HCT116 (cell line): Measurements from ENCODE around the gene AADAT. TPM values are rescaled to one million over a fixed set of nuclear protein-coding genes. Genes with fewer than 3 reads are reported as not detected.

Source experiments
- ATAC-seq: fragments of 200-7000 bp; cut with Tn5 transposase; 2 replicates; pipeline ENCODE4 v1.9.1; 2020; ENCODE audit warnings: mild to moderate bottlenecking, moderate library complexity
- BruUV-seq: library from RNA; stranded (reverse); fragments of 400-500 nt; replicated peaks from 2 replicates; lab custom pipeline; 2021; lab: Mats Ljungman, UMichigan
- CTCF ChIA-PET: fragments of 300-600 bp; sonication (Branson Sonifier 250); formaldehyde crosslinking; loops from one replicate; lab custom pipeline; 2021; ENCODE audit warnings: antibody characterized with exemption; lab: Charles Lee
- POLR2A ChIA-PET: fragments of 300-600, 350-600 bp; sonication (Branson Sonifier 250); formaldehyde crosslinking; loops from one replicate; lab custom pipeline; 2021; ENCODE audit warnings: antibody characterized with exemption; lab: Charles Lee
- RAD21 ChIA-PET, 2 experiments: fragments of 300-600 bp; sonication (Branson Sonifier 250); formaldehyde crosslinking; loops; one replicate each; lab custom pipeline; 2023; ENCODE audit warnings: low total read pairs in 2 of 2; ENCODE audit not compliant: uncharacterized antibody in 2 of 2, unreplicated experiment in 2 of 2, low non-redundant PET in 1 of 2; lab: Charles Lee
- DNase-seq: peaks from one replicate; pipeline ENCODE4 v3.0.0-alpha.2; 2010; ENCODE audit warnings: low read depth, low spot score
- H2AFZ ChIP-seq: fragments of 200-600 bp; shearing (Covaris generic), sonication (generic); 2 replicates; pipeline ENCODE4 v1.6.1; 2017; ENCODE audit warnings: low read depth, mixed run types, mixed read lengths, antibody characterized with exemption, low read length; ENCODE audit not compliant: poor library complexity, severe bottlenecking
- H3K27ac ChIP-seq: 2 replicates; pipeline ENCODE4 v1.5.1; 2012; ENCODE audit warnings: low read depth, low read length
- H3K27me3 ChIP-seq: fragments of 200-600 bp; sonication (generic); 2 replicates; pipeline ENCODE4 v1.6.1; 2016; ENCODE audit warnings: mixed run types, low read length, mixed read lengths; ENCODE audit not compliant: insufficient read depth
- H3K36me3 ChIP-seq, 2 experiments: fragments of 200-500 bp in 1 of 2; fragments of 200-600 bp in 1 of 2; sonication (Bioruptor generic) in 1 of 2; sonication (generic) in 1 of 2; 2 replicates each; pipeline versions ENCODE4 v1.5.1 to v1.6.1; 2014 to 2016; ENCODE audit warnings: low read length in 2 of 2, inconsistent platforms in 1 of 2, mixed read lengths in 1 of 2, mixed run types in 1 of 2; ENCODE audit not compliant: insufficient read depth in 2 of 2, control insufficient read depth in 1 of 2
- H3K4me1 ChIP-seq, 2 experiments: fragments of 200-600 bp in 1 of 2; sonication (generic) in 1 of 2; 2 replicates each; pipeline versions ENCODE4 v1.5.1 to v1.6.1; 2012 to 2017; ENCODE audit warnings: low read length in 2 of 2, inconsistent platforms in 1 of 2, mild to moderate bottlenecking in 1 of 2, mixed read lengths in 1 of 2, mixed run types in 1 of 2, moderate library complexity in 1 of 2; ENCODE audit not compliant: insufficient read depth in 2 of 2, control insufficient read depth in 1 of 2
- H3K4me2 ChIP-seq: fragments of 200-600 bp; sonication (generic); 2 replicates; pipeline ENCODE4 v1.6.1; 2017; ENCODE audit warnings: mixed run types, low read length, mixed read lengths
- H3K4me3 ChIP-seq, 2 experiments: fragments of 200-600 bp in 1 of 2; sonication (generic) in 1 of 2; replicated peaks in 1 of 2; 2 replicates each; pipeline ENCODE4 v1.5.1; 2011 to 2016; ENCODE audit warnings: low read length in 2 of 2, control low read depth in 1 of 2, low read depth in 1 of 2, mild to moderate bottlenecking in 1 of 2, mixed read lengths in 1 of 2, mixed run types in 1 of 2
- H3K79me2 ChIP-seq: fragments of 200-600 bp; sonication (generic); 2 replicates; pipeline ENCODE4 v1.6.1; 2017; ENCODE audit warnings: mild to moderate bottlenecking, mixed run types, low read length, moderate library complexity, mixed read lengths; ENCODE audit not compliant: insufficient read depth
- H3K9ac ChIP-seq: fragments of 200-600 bp; sonication (generic); 2 replicates; pipeline ENCODE4 v1.6.1; 2016; ENCODE audit warnings: low read length, mixed read lengths
- H3K9me2 ChIP-seq: fragments of 200-600 bp; sonication (generic), shearing (Covaris generic); 2 replicates; pipeline ENCODE4 v1.6.1; 2017; ENCODE audit warnings: mixed run types, mild to moderate bottlenecking, moderate library complexity; ENCODE audit not compliant: insufficient read depth
- H3K9me3 ChIP-seq, 2 experiments: fragments of 200-500 bp in 1 of 2; fragments of 200-600 bp in 1 of 2; sonication (Bioruptor generic) in 1 of 2; sonication (generic) in 1 of 2; 2 replicates each; pipeline ENCODE4 v1.6.1; 2014 to 2017; ENCODE audit warnings: low read length in 2 of 2, mixed read lengths in 2 of 2, inconsistent platforms in 1 of 2, low read depth in 1 of 2, mild to moderate bottlenecking in 1 of 2, mixed run types in 1 of 2, moderate library complexity in 1 of 2; ENCODE audit not compliant: control insufficient read depth in 1 of 2, insufficient read depth in 1 of 2
- H4K20me1 ChIP-seq: fragments of 200-600 bp; sonication (generic), shearing (Covaris generic); 2 replicates; pipeline ENCODE4 v1.6.1; 2017; ENCODE audit warnings: mixed run types, mild to moderate bottlenecking, moderate library complexity; ENCODE audit not compliant: insufficient read depth
- ATF3 ChIP-seq: IDR thresholded peaks from 2 replicates; pipeline ENCODE4 v1.6.1; 2012
- CBX3 ChIP-seq: IDR thresholded peaks from 2 replicates; pipeline ENCODE4 v1.6.1; 2012; ENCODE audit warnings: low read depth
- CEBPB ChIP-seq: IDR thresholded peaks from 2 replicates; pipeline ENCODE4 v1.6.1; 2012; ENCODE audit warnings: low read depth
- EGR1 ChIP-seq: IDR thresholded peaks from 2 replicates; pipeline ENCODE4 v1.6.1; 2012; ENCODE audit warnings: low read depth
- EZH2 ChIP-seq: fragments of 200-600 bp; sonication (generic); IDR thresholded peaks from 2 replicates; pipeline ENCODE4 v1.6.1; 2017; ENCODE audit warnings: antibody characterized with exemption, mixed run types
- POLR2AphosphoS5 ChIP-seq: IDR thresholded peaks from 2 replicates; pipeline ENCODE4 v1.6.1; 2011; ENCODE audit warnings: mild to moderate bottlenecking, low read depth, low read length, moderate library complexity
- RAD21 ChIP-seq: IDR thresholded peaks from 2 replicates; pipeline ENCODE4 v1.6.1; 2012; ENCODE audit warnings: low read depth, mild to moderate bottlenecking
- SIN3A ChIP-seq: IDR thresholded peaks from 2 replicates; pipeline ENCODE4 v1.6.1; 2012; ENCODE audit warnings: low read depth
- SP1 ChIP-seq: IDR thresholded peaks from 2 replicates; pipeline ENCODE4 v1.6.1; 2012; ENCODE audit warnings: low read depth
- SRF ChIP-seq: IDR thresholded peaks from 2 replicates; pipeline ENCODE4 v1.6.1; 2012; ENCODE audit warnings: low read depth
- ZFX ChIP-seq: fragments of 450-650 bp; IDR thresholded peaks from 2 replicates; pipeline ENCODE4 v1.6.1; 2017
- ZNF274 ChIP-seq: fragments of 200-500 bp; sonication (Bioruptor generic); IDR thresholded peaks from 2 replicates; pipeline ENCODE4 v1.6.1; 2014; ENCODE audit warnings: mild to moderate bottlenecking, low read depth, low read length, inconsistent platforms
- intact Hi-C: fragments of 100-400 bp; cut with micrococcal nuclease; formaldehyde crosslinking; loops from 2 replicates; pipeline ENCODE4 v1.10.0; 2022
- total RNA-seq: library from RNA; stranded (reverse); gene quantifications from one replicate; pipeline ENCODE4 v1.2.1, GENCODE V29; 2021; ENCODE audit not compliant: unreplicated experiment
- TF ChIP-seq, protein P1 (sequence below): IDR thresholded peaks from 2 replicates; pipeline ENCODE4 v1.6.1; 2011; ENCODE audit warnings: mild to moderate bottlenecking, low read length, moderate library complexity; ENCODE audit not compliant: insufficient replicate concordance; ENCODE audit errors: extremely low read depth
- TF ChIP-seq, protein P2 (sequence below), 3 experiments: fragments of 200-600 bp in 1 of 3; sonication (generic) in 1 of 3; IDR thresholded peaks in 2 of 3; conservative IDR thresholded peaks in 1 of 3; 2 replicates each; pipeline ENCODE4 v1.5.1; 2012 to 2017; ENCODE audit warnings: low read depth in 2 of 3, low read length in 2 of 3, antibody characterized with exemption in 1 of 3, borderline replicate concordance in 1 of 3, control low read depth in 1 of 3, mild to moderate bottlenecking in 1 of 3, mixed read lengths in 1 of 3, mixed run types in 1 of 3, moderate library complexity in 1 of 3; ENCODE audit not compliant: insufficient read depth in 1 of 3

Gene AADAT
- total RNA-seq, 1 experiment from 2014 or later, result 15.4 TPM

- ATAC-seq (no peak), DNase-seq (no peak)
- H3K27me3 ChIP-seq, result 0 out of 2 replicates have a peak, but pooled peaks cover 2% of the 10 kb centered on the region
- H3K4me2 ChIP-seq, result no peak overlapping the region
- RAD21 ChIA-PET, result no interaction called here
- BruUV-seq, result no TSS peak
- no peak overlapping the region for H3K27ac ChIP-seq
- H3K79me2 ChIP-seq, result peaks cover 5% of the 10 kb centered on the region
- no peaks in the 10 kb centered on the region for H3K9me2 ChIP-seq
- H3K4me3 ChIP-seq, result no peak overlapping the region
- no peaks in the 10 kb centered on the region for H3K9me3 ChIP-seq
- no peak overlapping the region for H2AFZ ChIP-seq
- H3K9ac ChIP-seq, result no peak overlapping the region
- no peak for TF ChIP-seq EGR1
- TF ChIP-seq SP1, result no peak
- no peak for TF ChIP-seq SIN3A
- TF ChIP-seq EZH2, result no peak
- no peak for TF ChIP-seq SRF
- TF ChIP-seq, protein P1, sequence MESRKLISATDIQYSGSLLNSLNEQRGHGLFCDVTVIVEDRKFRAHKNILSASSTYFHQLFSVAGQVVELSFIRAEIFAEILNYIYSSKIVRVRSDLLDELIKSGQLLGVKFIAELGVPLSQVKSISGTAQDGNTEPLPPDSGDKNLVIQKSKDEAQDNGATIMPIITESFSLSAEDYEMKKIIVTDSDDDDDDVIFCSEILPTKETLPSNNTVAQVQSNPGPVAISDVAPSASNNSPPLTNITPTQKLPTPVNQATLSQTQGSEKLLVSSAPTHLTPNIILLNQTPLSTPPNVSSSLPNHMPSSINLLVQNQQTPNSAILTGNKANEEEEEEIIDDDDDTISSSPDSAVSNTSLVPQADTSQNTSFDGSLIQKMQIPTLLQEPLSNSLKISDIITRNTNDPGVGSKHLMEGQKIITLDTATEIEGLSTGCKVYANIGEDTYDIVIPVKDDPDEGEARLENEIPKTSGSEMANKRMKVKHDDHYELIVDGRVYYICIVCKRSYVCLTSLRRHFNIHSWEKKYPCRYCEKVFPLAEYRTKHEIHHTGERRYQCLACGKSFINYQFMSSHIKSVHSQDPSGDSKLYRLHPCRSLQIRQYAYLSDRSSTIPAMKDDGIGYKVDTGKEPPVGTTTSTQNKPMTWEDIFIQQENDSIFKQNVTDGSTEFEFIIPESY, result no peak
- no peak for TF ChIP-seq ZNF274
- TF ChIP-seq CBX3, result no peak
- TF ChIP-seq RAD21, result no peak
- no peak for TF ChIP-seq ATF3
- TF ChIP-seq POLR2AphosphoS5, result no peak
- TF ChIP-seq CEBPB, result no peak
- no peak for TF ChIP-seq ZFX
- TF ChIP-seq, protein P2, sequence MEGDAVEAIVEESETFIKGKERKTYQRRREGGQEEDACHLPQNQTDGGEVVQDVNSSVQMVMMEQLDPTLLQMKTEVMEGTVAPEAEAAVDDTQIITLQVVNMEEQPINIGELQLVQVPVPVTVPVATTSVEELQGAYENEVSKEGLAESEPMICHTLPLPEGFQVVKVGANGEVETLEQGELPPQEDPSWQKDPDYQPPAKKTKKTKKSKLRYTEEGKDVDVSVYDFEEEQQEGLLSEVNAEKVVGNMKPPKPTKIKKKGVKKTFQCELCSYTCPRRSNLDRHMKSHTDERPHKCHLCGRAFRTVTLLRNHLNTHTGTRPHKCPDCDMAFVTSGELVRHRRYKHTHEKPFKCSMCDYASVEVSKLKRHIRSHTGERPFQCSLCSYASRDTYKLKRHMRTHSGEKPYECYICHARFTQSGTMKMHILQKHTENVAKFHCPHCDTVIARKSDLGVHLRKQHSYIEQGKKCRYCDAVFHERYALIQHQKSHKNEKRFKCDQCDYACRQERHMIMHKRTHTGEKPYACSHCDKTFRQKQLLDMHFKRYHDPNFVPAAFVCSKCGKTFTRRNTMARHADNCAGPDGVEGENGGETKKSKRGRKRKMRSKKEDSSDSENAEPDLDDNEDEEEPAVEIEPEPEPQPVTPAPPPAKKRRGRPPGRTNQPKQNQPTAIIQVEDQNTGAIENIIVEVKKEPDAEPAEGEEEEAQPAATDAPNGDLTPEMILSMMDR (IDR thresholded peaks at IDR 0.05 in 2 of 3, conservative IDR thresholded peaks at IDR 0.05 in 1 of 3; ENCODE audit: borderline replicate concordance in 1 of 3, insufficient read depth in 1 of 3, low read depth in 2 of 3, low read length in 2 of 3), result no peak
- intact Hi-C loops, result no loop called here
- POLR2A ChIA-PET, result no interaction called here
- CTCF ChIA-PET, result no interaction called here
- H3K36me3 ChIP-seq, result no peaks in the 10 kb centered on the region
- peaks cover 5 to 15% of the 10 kb centered on the region in 2 experiments for H3K4me1 ChIP-seq
- H4K20me1 ChIP-seq, result no peaks in the 10 kb centered on the region
Observed at GRCh38 chr4:170093973-170094535, 4.3 kb upstream of the AADAT start.
